ENCODE data around the gene VTCN1.

The VTCN1 gene

GRCh38 chr1:117113199-117113598 is 97.5 kb downstream of the VTCN1 start:
- in situ Hi-C loops (cut with MboI; ENCODE audit: low pct_unique_long_range_greater_than_20kb, low sequenced_read_pairs, unreplicated experiment) = no loop called here
- TF ChIP-seq, protein P1, sequence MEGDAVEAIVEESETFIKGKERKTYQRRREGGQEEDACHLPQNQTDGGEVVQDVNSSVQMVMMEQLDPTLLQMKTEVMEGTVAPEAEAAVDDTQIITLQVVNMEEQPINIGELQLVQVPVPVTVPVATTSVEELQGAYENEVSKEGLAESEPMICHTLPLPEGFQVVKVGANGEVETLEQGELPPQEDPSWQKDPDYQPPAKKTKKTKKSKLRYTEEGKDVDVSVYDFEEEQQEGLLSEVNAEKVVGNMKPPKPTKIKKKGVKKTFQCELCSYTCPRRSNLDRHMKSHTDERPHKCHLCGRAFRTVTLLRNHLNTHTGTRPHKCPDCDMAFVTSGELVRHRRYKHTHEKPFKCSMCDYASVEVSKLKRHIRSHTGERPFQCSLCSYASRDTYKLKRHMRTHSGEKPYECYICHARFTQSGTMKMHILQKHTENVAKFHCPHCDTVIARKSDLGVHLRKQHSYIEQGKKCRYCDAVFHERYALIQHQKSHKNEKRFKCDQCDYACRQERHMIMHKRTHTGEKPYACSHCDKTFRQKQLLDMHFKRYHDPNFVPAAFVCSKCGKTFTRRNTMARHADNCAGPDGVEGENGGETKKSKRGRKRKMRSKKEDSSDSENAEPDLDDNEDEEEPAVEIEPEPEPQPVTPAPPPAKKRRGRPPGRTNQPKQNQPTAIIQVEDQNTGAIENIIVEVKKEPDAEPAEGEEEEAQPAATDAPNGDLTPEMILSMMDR (IDR thresholded peaks at IDR 0.05; ENCODE audit: extremely low read depth, insufficient read depth, missing control alignments) = no peak
- DNase-seq (ENCODE audit: low spot score) = no peak

GRCh38 chr1:117112047-117112717 is 98.5 kb downstream of the VTCN1 start:
- no peak for DNase-seq (ENCODE audit: low spot score)
- in situ Hi-C loops (cut with MboI; ENCODE audit: low pct_unique_long_range_greater_than_20kb, low sequenced_read_pairs, unreplicated experiment) = no loop called here
- TF ChIP-seq, protein P1 (IDR thresholded peaks at IDR 0.05; ENCODE audit: extremely low read depth, insufficient read depth, missing control alignments) = no peak

DNA sequence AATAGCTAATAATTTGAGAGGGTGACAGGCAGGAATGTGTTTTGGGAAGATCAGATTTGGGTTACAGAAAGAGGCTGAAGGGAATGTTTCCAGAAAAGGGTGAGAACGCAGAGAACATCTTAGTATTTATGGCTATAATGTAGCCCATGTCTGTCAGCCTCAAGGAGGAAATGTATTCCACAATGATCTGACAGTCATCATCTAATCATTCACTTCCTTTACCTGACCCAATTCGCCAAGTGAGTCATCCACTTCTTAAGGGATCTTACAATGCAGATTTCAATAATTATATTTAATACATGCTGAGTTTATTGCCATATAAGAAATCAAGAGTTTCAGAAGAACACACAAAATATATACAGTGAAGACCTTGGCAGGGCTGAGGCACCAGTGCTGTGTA is 100.0 kb downstream of the VTCN1 start:
- DNase-seq (ENCODE audit: low spot score) = no peak
- TF ChIP-seq, protein P1 (IDR thresholded peaks at IDR 0.05; ENCODE audit: extremely low read depth, insufficient read depth, missing control alignments) = no peak
- in situ Hi-C loops (cut with MboI; ENCODE audit: low pct_unique_long_range_greater_than_20kb, low sequenced_read_pairs, unreplicated experiment) = no loop called here

- in situ Hi-C loops (cut with MboI; ENCODE audit: low pct_unique_long_range_greater_than_20kb, low sequenced_read_pairs, unreplicated experiment) = no loop called here
- TF ChIP-seq, protein P1 (IDR thresholded peaks at IDR 0.05; ENCODE audit: extremely low read depth, insufficient read depth, missing control alignments) = no peak
- DNase-seq (ENCODE audit: low spot score) = no peak
Measured at GRCh38 chr1:117107364-117107763, 103.4 kb downstream of the VTCN1 start.

DNA sequence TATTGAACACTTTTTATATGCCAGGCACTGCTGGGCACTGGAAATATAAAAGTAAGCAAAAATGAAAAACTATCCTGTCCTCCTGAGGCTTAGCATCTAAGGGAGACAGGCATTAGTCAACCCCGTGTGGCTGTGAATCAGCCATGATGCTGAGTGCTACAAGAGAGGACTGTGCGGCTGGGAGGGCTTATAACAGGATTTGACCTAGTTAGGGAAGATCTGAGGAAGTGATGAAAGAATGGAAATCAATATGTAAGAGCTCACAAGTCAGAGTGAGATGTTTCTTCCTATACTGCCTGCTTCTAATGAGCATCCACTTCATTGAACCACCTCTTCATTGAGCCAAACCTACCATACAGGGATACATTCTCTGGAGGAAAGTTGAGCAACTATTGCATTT is 104.2 kb downstream of the VTCN1 start:
- no peak for DNase-seq (ENCODE audit: low spot score)
- in situ Hi-C loops (cut with MboI; ENCODE audit: low pct_unique_long_range_greater_than_20kb, low sequenced_read_pairs, unreplicated experiment) = no loop called here

GRCh38 chr1:117105722-117106121 is 105.0 kb downstream of the VTCN1 start:
- no peak for DNase-seq (ENCODE audit: low spot score)
- in situ Hi-C loops (cut with MboI; ENCODE audit: low pct_unique_long_range_greater_than_20kb, low sequenced_read_pairs, unreplicated experiment) = no loop called here
- TF ChIP-seq, protein P1 (IDR thresholded peaks at IDR 0.05; ENCODE audit: extremely low read depth, insufficient read depth, missing control alignments) = no peak

More for the DNA sequence above, 104.2 kb downstream of the VTCN1 start:
- TF ChIP-seq, protein P1 (IDR thresholded peaks at IDR 0.05; ENCODE audit: extremely low read depth, insufficient read depth, missing control alignments) = no peak

Data from GM13977 (cell line).